Embryonic facial prominence (tissue), 1 donor: ENCODE results near the gene RBM17.
A peak's percentile ranks its signal among the peaks of the same experiment; 100 is the strongest.
"Not testable (repeated sequence)": the region's sequence is repeated elsewhere in the genome, so short reads cannot be mapped to it uniquely, and the experiment has no call there.

Experiments
- DNase-seq: peaks from one replicate; pipeline ENCODE4 v3.0.0-alpha.2; 2016; ENCODE audit errors: extremely low spot score

Gene RBM17

DNA sequence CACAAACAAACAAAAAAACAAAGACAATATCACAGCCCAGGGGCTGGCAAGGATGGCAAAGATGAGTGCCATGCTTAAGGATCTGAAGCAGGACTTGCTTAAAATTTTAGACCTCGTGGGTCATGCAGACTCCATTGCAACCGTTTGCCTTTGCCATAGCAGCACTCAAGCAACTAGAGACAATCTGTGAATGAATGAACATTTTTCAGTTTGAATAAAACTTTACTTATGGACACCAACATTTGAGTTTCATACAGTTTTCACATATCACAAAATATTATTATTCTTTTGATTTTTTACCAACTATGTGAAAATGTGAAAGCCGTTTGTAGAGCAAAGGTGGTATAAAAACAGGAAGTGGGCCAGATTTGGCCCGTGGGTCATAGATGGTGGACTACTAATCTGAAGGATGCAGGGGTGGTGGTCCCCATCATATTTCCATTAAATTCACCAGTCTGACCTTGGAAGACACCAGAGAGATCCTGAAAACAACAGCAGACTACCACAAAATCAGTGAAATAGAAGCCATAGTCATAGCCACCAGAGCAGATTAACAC, 8.3 kb upstream of the RBM17 start:
- DNase-seq = no peak

DNA sequence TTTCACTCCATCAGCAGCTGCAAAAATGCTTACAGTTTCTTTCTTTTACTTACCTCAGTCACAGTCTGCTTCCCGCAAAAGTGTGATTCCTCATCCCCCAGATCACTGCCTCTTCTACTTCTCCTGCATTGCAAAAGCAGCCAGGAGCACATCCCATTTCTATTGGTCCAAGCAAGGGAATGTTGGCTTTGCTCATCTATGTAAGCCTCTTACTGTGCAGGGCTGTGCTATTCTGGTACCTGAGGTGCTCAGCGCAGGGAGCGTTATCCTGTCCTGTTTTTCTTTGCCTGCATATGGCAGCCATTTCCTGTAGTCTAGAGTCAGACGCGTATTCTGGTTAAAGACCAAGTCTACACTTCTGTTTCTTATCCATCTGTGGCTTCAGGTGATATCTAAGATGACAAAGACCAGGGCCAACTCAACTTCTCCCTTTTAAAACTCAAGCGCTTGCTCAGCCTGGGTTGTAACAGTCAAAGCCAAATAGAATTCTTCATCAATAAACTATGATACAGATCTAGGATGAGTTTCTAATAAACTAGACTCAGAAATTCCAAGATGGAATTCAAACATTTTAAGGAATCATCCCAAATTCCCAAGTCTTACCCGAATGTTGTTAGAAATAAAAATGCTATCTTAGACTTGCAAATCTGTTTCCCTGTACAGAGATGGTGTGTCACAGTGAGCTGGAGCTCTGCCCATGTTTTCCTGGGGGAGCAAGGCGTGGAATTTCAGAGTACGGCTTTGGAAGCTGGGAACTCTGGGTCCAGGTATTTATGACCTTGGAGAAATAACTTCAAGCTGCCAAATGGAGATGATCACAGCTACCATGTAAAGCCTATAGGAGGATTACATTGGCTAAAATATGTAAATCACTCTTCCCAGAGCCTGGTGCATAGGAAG, 6.1 kb upstream of the RBM17 start:
- no peak for DNase-seq

- no peak for DNase-seq
Observed at GRCh38 chr10:6083523-6084475, 5.0 kb upstream of the RBM17 start.

GRCh38 chr10:6086375-6087233, 2.2 kb upstream of the RBM17 start:
- peak; percentile 66 for DNase-seq

DNA sequence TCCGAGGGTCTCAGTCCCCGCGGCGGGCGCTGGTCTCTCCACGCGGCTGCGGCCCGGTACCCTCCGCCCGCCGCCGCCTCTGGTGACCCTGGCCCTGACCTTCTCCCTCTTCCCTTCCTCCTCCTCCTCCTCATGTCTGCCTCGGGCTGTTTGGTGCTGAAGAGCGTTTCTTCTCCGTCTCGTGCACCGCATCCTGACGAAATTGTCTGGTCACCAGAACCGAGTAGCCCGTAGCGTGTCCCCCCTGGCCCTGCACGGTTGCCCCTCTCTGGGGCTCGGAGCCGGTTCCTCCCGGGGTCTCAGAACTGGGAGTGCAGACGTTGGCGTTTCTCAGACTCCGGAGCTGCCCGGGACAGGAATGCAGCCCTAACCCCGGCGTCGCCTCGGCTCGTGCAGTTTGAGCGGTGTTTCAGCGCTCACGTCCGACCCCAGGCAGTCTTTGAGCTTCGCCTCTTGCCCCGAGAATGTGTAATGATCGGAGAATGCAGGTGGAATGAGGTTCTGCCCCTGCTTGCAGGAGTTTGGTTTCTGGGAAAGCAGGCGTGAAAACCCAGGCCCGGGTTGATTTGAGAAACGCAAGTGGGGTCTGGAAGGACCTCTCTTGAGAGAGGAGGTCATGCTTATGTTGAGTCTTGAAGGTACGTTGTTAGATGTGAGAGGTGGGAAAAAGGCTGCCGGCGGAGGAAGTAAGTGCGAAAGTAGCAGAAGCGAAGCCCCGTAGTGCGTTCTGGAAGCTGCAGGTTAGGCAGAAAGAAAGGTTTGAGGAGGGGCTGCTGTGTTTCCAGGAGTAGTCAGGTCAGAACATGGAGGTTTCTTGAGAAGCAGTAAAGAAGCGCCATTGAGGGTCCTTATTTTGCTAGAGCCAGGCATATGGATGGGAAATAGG, 743 bp downstream of the RBM17 start:
- DNase-seq = no peak

- DNase-seq = no peak
Observed at GRCh38 chr10:6091630-6092029, 2.8 kb downstream of the RBM17 start.

DNA sequence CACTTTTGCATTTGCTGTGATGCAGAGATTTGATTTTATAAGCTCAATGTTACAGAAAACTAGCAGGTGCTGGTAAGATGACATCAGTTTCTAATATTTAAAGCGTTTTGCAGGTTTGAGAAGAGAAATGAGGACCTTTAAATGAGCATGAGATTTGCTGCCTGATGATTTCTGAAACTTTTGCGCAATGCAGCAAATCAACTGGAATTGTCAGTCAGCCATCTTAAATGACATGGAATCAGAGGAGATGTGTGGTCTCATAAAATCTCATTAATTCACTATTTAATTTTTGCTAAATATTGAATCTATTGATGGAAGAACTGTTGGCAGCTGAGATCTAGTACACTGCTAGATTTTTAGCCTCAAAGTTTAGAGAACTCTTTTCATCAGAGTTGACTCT, 3.9 kb downstream of the RBM17 start:
- DNase-seq = no peak

DNA sequence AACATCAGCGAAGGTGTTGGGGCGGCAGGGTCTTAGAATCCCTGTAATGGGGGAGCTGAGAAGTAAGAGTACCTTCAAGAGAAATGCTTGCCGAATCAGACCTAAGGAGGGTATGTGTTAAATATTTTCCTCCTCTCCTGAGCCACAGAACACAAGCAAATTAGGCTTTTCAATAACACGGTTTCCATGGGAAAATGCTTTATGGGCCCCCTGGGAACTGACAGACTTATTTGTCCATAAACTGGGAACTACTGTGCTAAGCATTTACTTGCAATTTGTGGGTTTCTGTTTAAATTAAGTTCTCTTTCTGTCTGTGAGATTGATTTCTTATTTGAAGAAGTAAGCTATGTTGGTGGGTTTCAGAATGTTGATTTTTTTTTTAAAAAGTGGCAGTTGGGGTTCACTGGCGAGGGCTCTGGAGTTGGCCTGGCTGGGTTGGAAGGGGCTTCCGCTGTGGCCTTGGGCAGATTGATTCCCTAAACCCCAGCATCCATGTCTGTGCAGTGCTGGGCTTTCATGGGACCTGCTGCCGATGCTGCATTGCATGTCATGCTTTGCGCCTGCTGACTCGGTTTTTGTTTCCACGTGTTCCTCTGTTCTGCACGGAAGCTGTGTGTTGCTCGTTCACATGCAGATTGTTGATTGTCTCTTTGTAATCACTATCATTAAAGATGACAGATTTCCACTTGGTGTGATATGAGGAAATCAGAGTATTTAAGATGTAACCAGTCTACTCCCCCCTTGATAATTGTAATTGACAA, 7.2 kb downstream of the RBM17 start:
- no peak for DNase-seq

DNA sequence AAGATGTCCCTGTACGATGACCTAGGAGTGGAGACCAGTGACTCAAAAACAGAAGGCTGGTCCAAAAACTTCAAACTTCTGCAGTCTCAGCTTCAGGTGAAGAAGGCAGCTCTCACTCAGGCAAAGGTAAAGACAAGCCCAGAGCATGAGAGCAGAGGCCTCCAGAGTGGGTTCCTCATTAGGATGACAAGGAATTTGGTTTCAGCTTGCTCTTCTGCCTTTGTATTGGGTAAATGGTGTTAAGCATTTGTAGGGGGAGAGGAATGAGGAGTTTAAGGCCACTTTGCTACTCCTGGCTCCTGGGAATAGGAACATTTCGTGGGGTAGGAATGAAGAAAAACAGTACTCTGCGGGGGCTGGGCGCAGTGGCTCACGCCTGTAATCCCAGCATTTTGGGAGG, 8.2 kb downstream of the RBM17 start:
- DNase-seq = no peak

DNA sequence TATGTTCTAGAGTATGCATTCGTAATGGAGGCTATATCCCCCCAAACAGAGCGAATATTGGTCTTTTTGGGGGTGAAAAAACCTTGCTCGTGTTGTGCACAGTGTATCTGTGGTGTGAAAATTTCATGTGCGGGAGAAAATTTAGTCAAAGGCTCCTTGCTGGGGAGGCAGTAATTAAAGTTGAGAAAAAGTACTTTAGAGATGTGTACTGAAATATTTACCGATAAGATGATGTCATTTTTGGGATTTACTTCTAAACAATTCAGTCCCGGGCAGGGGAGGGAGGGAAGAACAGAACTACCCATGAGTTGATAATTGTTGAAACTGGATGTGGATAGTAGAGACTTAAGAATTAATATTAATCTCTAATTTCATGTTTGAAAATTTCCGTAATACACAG, 9.3 kb downstream of the RBM17 start:
- no peak for DNase-seq

DNA sequence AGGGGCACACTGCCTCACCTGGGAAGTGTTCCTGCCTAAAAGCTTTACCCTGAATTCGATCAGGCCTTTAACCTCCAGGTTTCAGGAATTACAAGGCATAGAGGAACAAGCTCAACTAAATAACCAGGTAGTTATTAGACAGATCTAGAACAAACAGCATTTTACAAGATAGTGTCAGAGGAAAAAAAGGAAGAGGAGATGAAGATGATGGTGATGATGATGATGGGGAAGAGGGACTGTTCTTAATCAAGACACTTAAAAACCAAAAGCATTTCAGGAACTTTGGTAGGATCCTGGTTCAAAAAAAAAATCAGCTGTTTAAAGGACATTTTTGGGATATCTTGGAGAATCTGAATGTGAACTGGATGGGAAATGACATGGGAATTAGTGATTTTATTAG, 11.5 kb downstream of the RBM17 start:
- no peak for DNase-seq

DNA sequence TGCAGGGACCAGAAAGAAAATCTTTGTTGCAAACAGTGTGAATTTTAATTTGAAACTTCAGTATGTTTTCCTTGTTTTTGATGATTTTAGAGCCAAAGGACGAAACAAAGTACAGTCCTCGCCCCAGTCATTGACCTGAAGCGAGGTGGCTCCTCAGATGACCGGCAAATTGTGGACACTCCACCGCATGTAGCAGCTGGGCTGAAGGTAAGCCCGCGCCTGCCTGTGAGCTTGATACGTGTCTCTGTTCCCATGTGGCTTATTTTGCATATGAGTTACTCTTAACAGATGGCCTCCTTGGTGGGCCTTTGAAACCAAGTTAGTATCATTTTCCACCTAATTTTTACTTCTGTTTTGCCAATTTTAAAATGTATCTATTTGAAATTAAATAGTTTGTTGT, 12.3 kb downstream of the RBM17 start:
- no peak for DNase-seq

GRCh38 chr10:6102128-6102527, 13.3 kb downstream of the RBM17 start:
- no peak for DNase-seq

DNA sequence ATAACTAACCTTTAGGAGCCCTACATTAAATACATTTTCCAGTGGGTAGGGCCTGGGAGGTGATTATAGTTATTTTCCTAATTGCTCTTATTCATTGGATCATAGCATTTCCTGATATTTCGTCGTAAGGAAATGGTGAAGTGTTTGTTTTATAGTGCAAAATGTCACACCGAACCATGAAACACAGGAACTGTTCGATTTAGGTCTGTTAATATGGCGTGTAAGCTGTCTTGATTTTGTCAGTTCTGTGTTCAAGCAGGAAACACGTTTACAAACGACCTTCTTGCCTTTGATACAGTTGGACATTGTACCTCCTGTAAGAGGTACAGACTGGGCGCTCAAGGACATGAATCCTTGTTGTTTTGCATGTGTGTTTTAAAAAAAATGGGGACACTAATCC, 14.8 kb downstream of the RBM17 start:
- DNase-seq = no peak

- DNase-seq = not testable (repeated sequence)
Observed at GRCh38 chr10:6107616-6108015, 18.8 kb downstream of the RBM17 start.

DNA sequence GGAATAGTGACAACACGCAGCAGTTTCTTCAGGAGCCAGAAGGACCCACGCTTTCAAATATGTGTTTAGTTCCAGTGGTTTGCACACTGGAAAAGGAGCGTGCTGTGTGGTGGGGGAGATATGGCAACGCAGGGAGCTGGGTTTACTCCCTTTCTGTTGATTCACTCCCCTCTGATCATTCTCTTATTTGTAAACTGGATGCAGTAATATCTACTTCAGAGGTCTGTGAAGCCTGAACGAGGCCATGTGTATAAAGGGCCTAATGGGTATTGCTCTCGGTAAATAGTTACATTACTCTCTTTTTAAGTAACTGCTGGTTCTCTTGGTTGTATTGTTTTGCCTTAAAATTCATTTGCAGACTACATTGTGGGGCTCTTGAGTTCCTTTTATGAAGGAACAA, 19.2 kb downstream of the RBM17 start:
- DNase-seq = no peak

DNA sequence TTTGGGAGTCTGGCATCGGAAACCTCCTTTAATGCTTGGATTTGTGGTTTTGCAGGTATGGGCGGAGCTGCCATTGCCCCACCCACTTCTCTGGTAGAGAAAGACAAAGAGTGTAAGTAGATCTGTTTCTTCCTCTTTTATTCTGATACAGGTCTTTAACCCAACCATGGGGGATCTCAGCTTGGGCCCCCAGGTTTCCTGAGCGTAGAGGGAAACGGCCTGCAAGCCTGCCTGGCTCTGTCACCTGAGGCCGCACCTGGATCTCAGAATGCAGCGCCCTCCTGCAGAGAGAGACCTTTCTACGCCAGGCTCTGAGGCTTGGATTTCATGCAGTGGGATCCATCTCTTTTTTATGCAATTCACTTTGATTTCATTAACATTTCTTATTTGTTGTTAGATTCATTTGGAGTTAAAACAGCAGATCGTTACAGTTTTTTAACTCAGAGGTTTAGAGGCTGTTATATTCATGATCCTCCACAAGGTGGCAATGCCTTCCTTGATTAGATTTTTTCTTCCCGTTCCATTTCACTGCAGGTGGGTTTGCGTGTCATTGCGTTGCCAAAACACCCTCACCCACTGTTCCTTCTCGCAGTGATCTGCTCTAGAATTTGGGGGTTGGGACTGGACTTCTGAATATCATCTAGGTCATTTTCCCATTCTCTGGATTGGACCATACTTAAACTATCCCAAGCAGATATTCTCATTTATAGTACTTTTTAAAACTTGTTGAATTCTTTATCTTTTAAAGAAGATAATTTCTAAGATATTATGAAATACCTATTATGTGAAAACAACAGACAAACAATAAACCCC, 20.0 kb downstream of the RBM17 start:
- no peak for DNase-seq

DNA sequence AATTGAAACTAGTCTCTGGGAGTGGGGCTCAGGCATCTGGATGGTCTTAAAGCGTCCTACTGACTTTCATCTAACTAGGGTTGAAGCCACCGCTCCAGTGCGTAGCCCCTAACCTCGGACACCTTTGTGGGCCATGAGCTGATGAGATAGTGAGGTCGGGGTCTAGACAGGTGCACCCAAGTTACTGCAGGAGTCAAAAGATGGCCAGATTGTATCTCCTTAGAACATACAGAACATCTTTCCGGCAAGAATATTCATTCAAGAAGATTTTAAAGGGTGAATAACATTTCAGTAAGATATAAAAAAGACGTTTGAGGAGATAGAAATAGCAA, 20.6 kb downstream of the RBM17 start:
- DNase-seq = no peak

GRCh38 chr10:6110136-6110535, 21.3 kb downstream of the RBM17 start:
- no peak for DNase-seq
